ENCODE data around the gene CD22. TPM values are rescaled to one million over a fixed set of nuclear protein-coding genes. Genes with fewer than 3 reads are reported as not detected.

Gene CD22
- total and polyA plus RNA-seq, 2 of the 8 experiments (the other 6 are each of a cell fraction or from before 2014, with no cell fraction given) = 0.06 to 0.60 TPM

DNA sequence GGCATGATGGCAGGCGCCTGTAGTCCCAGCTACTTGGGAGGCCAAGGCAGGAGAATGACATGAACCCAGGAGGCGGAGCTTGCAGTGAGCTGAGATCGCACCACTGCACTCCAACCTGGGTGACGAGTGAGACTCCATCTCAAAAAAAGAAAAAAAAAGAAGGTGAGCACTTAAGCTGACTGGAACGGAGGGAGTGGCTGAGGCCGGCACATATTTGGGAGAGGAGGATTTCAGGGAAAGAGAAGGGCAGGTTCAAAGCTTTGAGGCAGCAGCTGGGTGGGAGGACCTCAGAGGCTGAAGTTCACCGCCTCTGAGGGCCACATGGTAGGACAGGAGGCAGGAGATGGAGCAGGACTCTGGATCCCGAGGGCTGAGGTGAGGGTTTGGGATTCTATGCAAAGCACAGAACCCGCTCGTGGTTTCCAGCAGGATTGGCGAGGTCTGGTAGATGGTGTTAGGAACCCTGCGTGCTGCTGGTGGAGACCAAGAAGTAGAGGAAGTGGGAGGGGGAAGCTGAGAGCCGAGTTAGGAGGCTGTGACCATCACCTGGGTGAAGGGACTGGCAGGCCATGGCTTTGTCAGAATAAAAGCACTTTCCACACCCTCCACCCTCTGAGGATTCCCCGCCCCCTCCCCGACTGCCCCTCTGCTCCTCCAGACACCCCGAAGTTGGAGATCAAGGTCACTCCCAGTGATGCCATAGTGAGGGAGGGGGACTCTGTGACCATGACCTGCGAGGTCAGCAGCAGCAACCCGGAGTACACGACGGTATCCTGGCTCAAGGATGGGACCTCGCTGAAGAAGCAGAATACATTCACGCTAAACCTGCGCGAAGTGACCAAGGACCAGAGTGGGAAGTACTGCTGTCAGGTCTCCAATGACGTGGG is 8.4 kb downstream of the CD22 start:
- TF ChIP-seq CHD2 (IDR thresholded peaks at IDR 0.05; ENCODE audit: low read length) = no peak
- H4K20me1 ChIP-seq (replicated peaks in 1 of 2; ENCODE audit: control insufficient read depth in 1 of 2, insufficient read depth in 2 of 2, low read length in 2 of 2) = no peaks in the 10 kb centered on the region
- no peak overlapping the region for H2BK120ac ChIP-seq (replicated peaks; ENCODE audit: low read depth, low read length)
- POLR2A ChIA-PET (ENCODE audit: partially characterized antibody) = no interaction called here
- no peak overlapping the region for H2AFZ ChIP-seq (ENCODE audit: low read length)
- H3K23me2 ChIP-seq (ENCODE audit: low read depth, low read length) = no peaks in the 10 kb centered on the region
- H3K27me3 ChIP-seq (replicated peaks in 1 of 4; ENCODE audit: control insufficient read depth in 3 of 4, extremely low read depth in 1 of 4, insufficient read depth in 3 of 4, low read length in 3 of 4) = no peaks in the 10 kb centered on the region
- no peak overlapping the region for H2BK20ac ChIP-seq (ENCODE audit: low read length)
- H4K5ac ChIP-seq (ENCODE audit: insufficient read length, low read depth, low read length) = no peak overlapping the region
- no peak overlapping the region for H3K14ac ChIP-seq (ENCODE audit: insufficient read length)
- H3K9ac ChIP-seq (replicated peaks in 1 of 4; ENCODE audit: extremely low read depth in 1 of 4, low read depth in 3 of 4, low read length in 3 of 4) = no peak overlapping the region
- H3K4me1 ChIP-seq (replicated peaks in 1 of 4; ENCODE audit: control insufficient read depth in 3 of 4, insufficient read depth in 4 of 4, low read length in 3 of 4) = no peaks in the 10 kb centered on the region
- no peaks in the 10 kb centered on the region for H3K79me2 ChIP-seq (ENCODE audit: control insufficient read depth in 1 of 2, insufficient read depth in 2 of 2, low read length in 2 of 2)
- H2BK5ac ChIP-seq (ENCODE audit: low read depth, low read length) = no peak overlapping the region
- H3K9me3 ChIP-seq (ENCODE audit: insufficient read depth in 2 of 2, low read depth in 1 of 2, low read length in 1 of 2) = no peaks in the 10 kb centered on the region
- DNase-seq (ENCODE audit: low read depth in 1 of 2, low spot score in 2 of 2) (no peak), FAIRE-seq (no peak)
- H4K91ac ChIP-seq (replicated peaks; ENCODE audit: insufficient read length, low read length) = no peak overlapping the region
- no peak overlapping the region for H3K18ac ChIP-seq (ENCODE audit: extremely low read depth, low read length)
- no peak overlapping the region for H3K27ac ChIP-seq (ENCODE audit: low read depth, low read length)
- H3K23ac ChIP-seq (ENCODE audit: insufficient read length) = no peak overlapping the region
- no peak overlapping the region; the same call in 1 of the 2 replicates for H4K8ac ChIP-seq (ENCODE audit: extremely low read depth, insufficient read depth, low read length)
- H2AK5ac ChIP-seq (ENCODE audit: low read depth, low read length) = no peak overlapping the region
- no peak overlapping the region for H2BK15ac ChIP-seq (ENCODE audit: low read length)
- H3K4ac ChIP-seq (replicated peaks; ENCODE audit: insufficient read length, low read depth, low read length) = no peak overlapping the region
- H3K79me1 ChIP-seq (ENCODE audit: low read depth, low read length) = no peaks in the 10 kb centered on the region
- no peak overlapping the region for H3K56ac ChIP-seq (replicated peaks; ENCODE audit: insufficient read length, low read depth, low read length)
- no peak overlapping the region for H3K4me2 ChIP-seq (ENCODE audit: insufficient read depth in 1 of 2, low read depth in 2 of 2, low read length in 2 of 2)
- CTCF ChIA-PET (ENCODE audit: partially characterized antibody) = interaction anchor here (0.7 to 1.9 kb wide), 3 partner anchors 14 to 267 kb away, joined by 4 to 5 read pairs (median 5); no protein-coding TSS in a partner anchor
- H2BK12ac ChIP-seq (ENCODE audit: low read depth, low read length) = no peak overlapping the region
- no peak overlapping the region for H3K4me3 ChIP-seq (ENCODE audit: extremely low read depth in 1 of 4, insufficient read depth in 2 of 4, low read depth in 3 of 4, low read length in 4 of 4)
- 92% methylated on average over 24 of the region's 25 CpGs; no CpG with 5 or more reads in 1 of the 2 experiments for WGBS, 2 experiments (ENCODE audit: extremely low coverage in 1 of 2, insufficient coverage in 1 of 2, insufficient read length in 1 of 2, insufficient replicate concordance in 2 of 2, low coverage in 1 of 2, low lambda C conversion rate in 2 of 2, missing lambda C conversion rate in 1 of 2)
- H3K36me3 ChIP-seq (ENCODE audit: control insufficient read depth in 2 of 4, insufficient read depth in 4 of 4, low read length in 3 of 4) = no peaks in the 10 kb centered on the region

Measured in H1 (cell line).